Right renal cortex interstitium (tissue), 3 donors: ENCODE results near the gene VWA8. TPM values are rescaled to one million over a fixed set of nuclear protein-coding genes. Genes with fewer than 3 reads are reported as not detected.
"Not testable (repeated sequence)": the region's sequence is repeated elsewhere in the genome, so short reads cannot be mapped to it uniquely, and the experiment has no call there.

Source experiments
- DNase-seq, 3 donors: peaks; one replicate each; pipeline ENCODE4 v3.0.0-alpha.2; 2013; ENCODE audit warnings: low read depth in 3 of 3, low spot score in 2 of 3
- polyA plus RNA-seq, 3 donors: library from polyadenylated mRNA; unstranded; fragments of 120-200 nt; gene quantifications; one replicate each; pipeline ENCODE4 v1.2.1, GENCODE V29; 2013; ENCODE audit not compliant: insufficient read length in 3 of 3

The VWA8 gene
- polyA plus RNA-seq, 3 donors, result 20.5 to 23.8 (median 21.5) TPM

- no peak for DNase-seq
Measured at GRCh38 chr13:41762796-41763195, 198.1 kb downstream of the VWA8 start.

- no peak for DNase-seq
Measured at GRCh38 chr13:41756198-41756880, 204.6 kb downstream of the VWA8 start.

DNA sequence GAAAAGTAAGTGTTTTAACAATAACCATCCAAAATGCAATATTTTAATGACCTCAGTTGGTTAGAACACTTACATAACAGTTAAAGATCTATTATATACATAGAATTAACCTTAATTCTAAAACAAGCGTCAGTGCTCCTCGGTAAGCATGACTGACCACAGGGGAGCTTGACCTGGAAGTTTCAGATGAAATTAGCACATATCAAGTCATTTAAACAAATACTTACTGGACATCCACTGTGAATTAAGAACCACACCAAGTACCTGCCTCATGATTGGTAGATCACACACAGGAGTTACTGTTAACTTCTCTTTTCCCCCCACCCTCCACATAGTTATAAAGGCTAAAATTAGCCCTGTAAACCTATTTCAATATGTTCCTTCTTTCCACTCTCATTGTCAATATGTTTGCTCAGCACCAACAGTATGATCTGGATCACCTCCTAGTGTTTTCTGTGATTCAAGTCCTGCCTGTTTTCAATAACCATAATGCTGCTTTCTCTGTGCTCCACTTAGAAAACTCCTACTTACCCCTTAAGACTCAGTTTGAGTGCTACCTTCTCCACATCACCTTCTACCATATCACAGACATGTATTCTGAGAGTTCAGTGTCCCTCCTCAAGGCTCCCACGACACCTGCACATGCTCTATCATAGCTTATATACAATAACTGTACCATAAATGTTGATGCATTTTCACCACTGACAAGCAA lies 209.0 kb downstream of the VWA8 start:
- DNase-seq, result no peak

DNA sequence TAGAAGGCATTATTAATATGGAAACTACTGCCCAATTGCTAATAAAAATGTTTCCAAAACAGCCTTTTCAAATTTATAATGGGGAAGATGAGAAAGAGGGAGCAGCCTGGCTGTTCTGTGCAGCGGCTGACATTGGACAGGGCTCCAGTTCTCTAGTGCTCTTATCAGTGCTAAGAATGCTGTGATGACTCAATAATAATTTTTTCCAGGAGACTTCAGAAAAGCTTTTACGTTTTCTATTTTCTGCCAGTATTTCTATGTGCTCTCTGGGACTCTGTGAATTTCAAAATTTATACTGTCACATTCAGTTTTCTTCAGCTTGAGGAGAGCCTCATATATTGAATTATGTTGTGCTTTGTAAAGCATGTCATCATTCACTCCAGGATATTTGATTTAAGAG lies 209.6 kb downstream of the VWA8 start:
- DNase-seq, result no peak

GRCh38 chr13:41746259-41746658 lies 214.7 kb downstream of the VWA8 start:
- no peak for DNase-seq

DNA sequence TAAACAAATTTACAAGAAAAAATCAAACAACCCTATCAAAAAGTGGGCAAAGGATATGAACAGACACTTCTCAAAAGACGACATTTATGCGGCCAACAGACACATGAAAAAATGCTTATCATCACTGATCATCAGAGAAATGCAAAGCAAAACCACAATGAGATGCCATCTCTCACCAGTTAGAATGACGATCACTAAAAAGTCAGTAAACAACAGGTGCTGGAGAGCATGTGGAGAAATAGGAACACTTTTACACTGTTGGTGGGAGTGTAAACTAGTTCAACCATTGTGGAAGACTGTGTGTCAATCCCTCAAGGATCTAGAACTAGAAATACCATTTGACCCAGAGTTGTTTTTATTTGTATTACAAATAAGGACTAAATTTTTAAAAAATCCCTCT lies 215.4 kb downstream of the VWA8 start:
- not testable (repeated sequence) for DNase-seq

DNA sequence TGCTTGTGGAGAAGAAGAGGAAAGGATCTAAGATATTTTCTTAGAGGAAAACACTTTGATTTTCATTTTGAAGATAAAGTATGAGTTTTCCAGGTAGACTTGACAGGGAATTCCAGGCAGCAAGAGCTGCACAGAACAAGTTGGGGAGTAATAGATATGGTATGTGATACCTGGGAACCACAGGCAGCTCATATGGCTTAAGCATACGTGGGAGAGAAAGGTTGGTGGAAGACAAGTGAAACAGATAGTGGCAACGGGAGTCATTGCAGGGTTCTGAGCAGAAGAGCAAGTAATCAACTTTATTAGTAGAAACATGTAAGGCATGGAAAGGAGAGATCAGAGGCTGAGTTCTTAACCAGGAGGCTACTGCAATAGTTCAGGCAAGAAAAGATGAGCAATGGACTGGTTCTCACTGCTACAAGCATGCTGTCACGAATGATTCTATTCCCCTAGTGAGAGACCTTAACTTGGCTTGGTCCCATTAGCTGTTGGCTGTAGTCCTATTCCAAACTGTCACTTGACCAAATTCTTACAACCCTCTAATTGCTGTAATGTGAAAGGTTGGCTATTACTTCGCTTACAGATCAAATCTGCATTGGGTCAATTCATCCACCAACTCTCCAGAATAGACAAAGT lies 217.9 kb downstream of the VWA8 start:
- no peak for DNase-seq

DNA sequence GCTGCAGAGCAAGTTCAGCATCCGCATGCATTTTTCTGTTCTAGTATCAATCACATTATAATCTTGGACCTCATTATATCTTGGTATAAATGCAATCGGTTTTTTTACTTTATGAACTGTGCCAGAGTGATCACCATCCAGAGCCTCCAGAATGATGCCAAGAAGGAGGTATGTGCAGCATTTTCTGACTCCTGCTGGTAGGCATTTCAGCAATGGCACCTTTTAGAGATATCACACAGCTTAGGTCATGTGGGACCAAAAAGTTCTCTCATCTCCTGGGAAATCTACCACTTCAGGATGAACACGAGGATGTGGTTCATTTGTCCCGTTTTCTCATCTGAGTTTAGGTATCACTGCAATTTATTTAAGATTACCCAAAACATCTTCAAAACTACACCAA lies 220.4 kb downstream of the VWA8 start:
- no peak for DNase-seq

DNA sequence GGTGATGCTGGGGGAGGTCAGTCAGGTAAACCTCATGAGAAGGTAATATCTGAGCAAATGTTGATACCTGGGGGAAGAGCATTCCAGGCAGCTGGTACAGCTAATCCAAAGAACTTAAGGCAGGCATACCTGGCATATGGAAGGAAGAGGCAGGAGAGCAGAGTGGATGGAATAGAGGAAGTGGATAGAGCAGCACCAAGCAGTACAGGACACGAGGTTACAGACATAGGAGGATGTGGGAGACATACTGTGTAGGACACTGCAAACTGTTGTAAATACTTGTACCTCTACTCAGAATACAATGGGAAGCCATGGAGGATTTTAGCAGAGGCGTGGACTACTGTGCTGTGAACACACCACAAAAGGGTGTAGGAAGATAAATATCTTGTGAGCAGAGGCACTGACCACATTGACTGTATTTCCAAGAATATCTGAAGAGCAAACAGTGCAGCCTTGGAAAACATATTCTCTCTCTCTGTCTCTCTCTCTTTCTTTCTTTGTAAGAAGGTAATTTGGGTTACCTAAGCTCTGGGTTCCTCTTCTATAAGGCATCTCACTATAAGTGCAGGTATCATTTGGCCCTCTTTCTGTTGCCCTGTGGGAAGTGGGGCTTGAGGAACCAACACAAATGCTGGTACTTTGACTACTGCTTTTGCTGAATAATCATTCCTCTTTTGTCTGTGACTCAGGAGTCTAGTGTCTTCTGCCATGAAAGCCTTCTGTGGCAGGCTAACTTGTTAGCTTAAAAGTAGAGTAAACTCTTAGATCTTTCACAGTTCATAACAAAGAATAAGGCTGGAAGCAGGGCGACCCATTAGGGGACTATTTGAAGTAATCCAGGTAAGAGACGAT lies 238.0 kb downstream of the VWA8 start:
- DNase-seq, result no peak

- DNase-seq, result no peak
Measured at GRCh38 chr13:41720839-41721561, 239.9 kb downstream of the VWA8 start.

DNA sequence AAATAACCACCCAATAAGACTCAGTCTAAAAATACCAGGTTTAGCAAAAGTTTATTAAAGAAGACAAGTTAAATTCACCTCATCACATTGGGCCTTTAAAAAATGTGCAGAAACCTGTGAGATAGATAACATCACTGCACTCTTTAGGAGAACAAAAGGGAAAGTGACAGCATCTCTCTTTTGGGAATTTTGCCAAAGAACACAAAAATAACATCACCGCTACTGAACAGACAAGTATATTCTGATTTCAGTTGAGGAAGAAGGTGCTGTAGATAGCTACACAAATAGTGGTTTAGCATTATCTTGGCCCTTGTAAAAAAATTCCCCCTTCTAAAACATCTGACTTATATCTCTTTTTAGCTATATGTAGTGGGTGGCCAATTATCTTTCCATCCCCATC lies 244.7 kb downstream of the VWA8 start:
- no peak for DNase-seq

DNA sequence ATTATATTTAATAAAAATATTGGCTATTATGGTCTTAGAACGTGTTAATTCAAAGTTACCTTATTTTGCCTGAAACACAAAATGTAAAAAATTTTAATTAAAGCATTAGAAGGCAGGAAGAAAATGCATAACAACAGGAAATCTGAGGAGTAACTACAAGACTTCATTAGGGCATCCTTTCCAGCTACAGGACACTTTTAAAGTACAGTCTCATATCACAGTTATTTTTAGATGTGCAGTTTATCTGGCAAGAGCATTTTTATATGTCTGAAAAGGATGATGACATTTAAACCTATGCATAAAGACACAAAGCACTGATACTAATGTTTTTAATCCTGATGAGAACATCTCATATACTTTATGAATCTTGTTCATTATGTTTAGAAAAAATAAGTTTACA lies 247.5 kb downstream of the VWA8 start:
- no peak for DNase-seq

- DNase-seq, result no peak
Measured at GRCh38 chr13:41710771-41711170, 250.1 kb downstream of the VWA8 start.

DNA sequence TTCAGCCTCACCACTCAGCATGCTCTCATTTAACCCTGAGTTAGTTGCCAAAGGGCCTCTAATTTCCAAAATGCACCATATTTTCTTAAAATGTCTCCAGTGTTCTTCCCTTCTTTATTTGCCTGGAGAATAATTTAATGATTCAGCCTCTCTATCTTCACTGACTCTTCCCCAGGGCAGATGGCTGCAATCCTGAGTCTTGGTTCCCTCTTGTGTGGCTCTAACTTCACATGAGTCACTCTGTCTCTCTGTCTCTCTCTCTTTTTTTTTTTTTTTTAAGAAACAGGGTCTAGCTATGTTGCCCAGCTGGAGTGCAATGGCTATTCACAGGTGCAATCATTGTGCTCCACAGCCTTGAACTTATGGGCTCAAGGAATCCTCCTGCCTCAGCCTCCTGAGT lies 251.4 kb downstream of the VWA8 start:
- no peak for DNase-seq

GRCh38 chr13:41708713-41709112 lies 252.2 kb downstream of the VWA8 start:
- no peak for DNase-seq

DNA sequence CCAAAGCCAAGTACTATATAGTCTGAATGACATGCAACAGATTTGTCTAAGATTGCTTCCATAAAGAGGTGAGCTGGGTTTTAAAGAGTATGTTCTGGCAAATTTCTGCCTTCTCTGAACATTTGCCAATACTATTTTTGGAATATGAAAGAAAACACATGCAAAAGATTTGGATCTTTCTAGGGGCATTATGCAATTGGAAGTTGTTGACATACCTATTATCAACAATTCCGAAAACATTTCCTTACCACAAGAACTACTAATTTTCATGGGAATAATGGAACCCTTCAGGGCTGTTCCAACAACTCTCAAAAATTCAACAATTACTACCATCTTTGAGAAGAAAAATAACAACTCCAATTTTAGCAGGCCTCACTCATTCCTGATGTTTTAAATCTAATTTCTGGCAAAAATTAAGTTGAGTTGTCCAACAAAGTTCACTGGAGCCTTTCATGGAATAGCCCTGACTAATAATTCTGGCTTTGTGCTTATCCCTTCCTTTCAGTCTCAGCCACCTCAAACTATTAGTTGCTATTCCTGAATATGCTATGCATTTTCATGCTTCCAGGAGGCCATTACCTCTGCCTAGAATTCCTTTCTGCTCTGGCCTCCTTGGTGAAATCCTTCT lies 253.6 kb downstream of the VWA8 start:
- DNase-seq, result no peak

GRCh38 chr13:41706152-41706551 lies 254.8 kb downstream of the VWA8 start:
- no peak for DNase-seq

GRCh38 chr13:41702540-41702939 lies 258.4 kb downstream of the VWA8 start:
- no peak for DNase-seq

GRCh38 chr13:41701676-41702075 lies 259.2 kb downstream of the VWA8 start:
- DNase-seq, result no peak

DNA sequence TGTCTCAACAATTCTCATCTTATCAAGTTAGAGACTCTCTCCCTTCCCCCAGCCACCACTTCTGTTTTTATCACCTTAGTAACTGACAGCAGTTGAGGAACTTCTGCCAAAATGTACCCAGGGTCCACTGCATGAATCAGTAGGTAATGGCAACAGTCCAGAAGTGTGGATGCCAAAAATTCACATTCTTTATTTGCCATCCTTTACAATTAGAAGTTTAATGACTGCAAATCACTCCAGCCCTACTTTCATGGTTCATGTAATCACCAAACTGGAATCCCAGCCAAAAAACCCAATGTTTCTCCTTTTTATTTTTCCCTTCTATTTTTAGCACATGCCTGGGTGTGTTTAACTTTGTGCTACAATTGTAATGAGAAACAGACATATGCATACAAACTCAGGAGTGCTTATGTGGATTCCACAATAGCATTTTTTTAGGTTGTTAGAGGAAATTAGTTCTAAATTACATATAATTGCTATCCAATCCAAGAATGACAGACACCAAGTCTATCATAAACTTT lies 260.1 kb downstream of the VWA8 start:
- no peak for DNase-seq
